Mesendoderm (in vitro differentiated cells): ENCODE measurements around the gene GARRE1.

Experiments
- DNase-seq: peaks from one replicate; pipeline ENCODE4 v3.0.0; 2013
- H2AK5ac ChIP-seq: 2 replicates; pipeline ENCODE4 v1.6.1; 2013; ENCODE audit warnings: low read length, inconsistent platforms
- H2BK120ac ChIP-seq: 2 replicates; pipeline ENCODE4 v1.6.1; 2013; ENCODE audit warnings: low read depth, mild to moderate bottlenecking, low read length, moderate library complexity, mixed read lengths
- H2BK15ac ChIP-seq: replicated peaks from 2 replicates; pipeline ENCODE4 v1.6.1; 2013; ENCODE audit warnings: low read depth, mild to moderate bottlenecking, moderate library complexity
- H2BK5ac ChIP-seq: 2 replicates; pipeline ENCODE4 v1.6.1; 2013; ENCODE audit warnings: low read length, inconsistent platforms
- H3K18ac ChIP-seq: 2 replicates; pipeline ENCODE4 v1.6.1; 2013; ENCODE audit warnings: mild to moderate bottlenecking, low read length, mixed read lengths
- H3K23ac ChIP-seq: one replicate; pipeline ENCODE4 v1.6.1; 2013; ENCODE audit warnings: low read length
- H3K27ac ChIP-seq: 2 replicates; pipeline ENCODE4 v1.5.1; 2013; ENCODE audit warnings: low read depth, mild to moderate bottlenecking, inconsistent platforms, low read length, moderate library complexity
- H3K27me3 ChIP-seq: 2 replicates; pipeline ENCODE4 v1.6.1; 2013; ENCODE audit warnings: low read length, control low read depth, mild to moderate bottlenecking, inconsistent platforms; ENCODE audit not compliant: insufficient read depth, poor library complexity
- H3K36me3 ChIP-seq: 2 replicates; pipeline ENCODE4 v1.6.1; 2013; ENCODE audit warnings: low read length, inconsistent platforms; ENCODE audit not compliant: control insufficient read depth, insufficient read depth
- H3K4ac ChIP-seq: one replicate; pipeline ENCODE4 v1.6.1; 2013; ENCODE audit warnings: low read depth, mild to moderate bottlenecking, low read length, moderate library complexity
- H3K4me1 ChIP-seq: 2 replicates; pipeline ENCODE4 v1.6.1; 2013; ENCODE audit warnings: low read depth, low read length, inconsistent platforms; ENCODE audit not compliant: control insufficient read depth
- H3K4me2 ChIP-seq: 2 replicates; pipeline ENCODE4 v1.6.1; 2013; ENCODE audit warnings: low read length
- H3K4me3 ChIP-seq: 2 replicates; pipeline ENCODE4 v1.5.1; 2013; ENCODE audit warnings: mild to moderate bottlenecking, low read length
- H3K56ac ChIP-seq: one replicate; pipeline ENCODE4 v1.6.1; 2013; ENCODE audit warnings: low read length
- H3K79me1 ChIP-seq: 2 replicates; pipeline ENCODE4 v1.6.1; 2013; ENCODE audit warnings: low read length, inconsistent platforms
- H3K79me2 ChIP-seq: 2 replicates; pipeline ENCODE4 v1.6.1; 2013; ENCODE audit warnings: mild to moderate bottlenecking, low read length; ENCODE audit not compliant: control insufficient read depth, insufficient read depth
- H3K9ac ChIP-seq: 2 replicates; pipeline ENCODE4 v1.6.1; 2013; ENCODE audit warnings: low read length, inconsistent platforms
- H4K5ac ChIP-seq: one replicate; pipeline ENCODE4 v1.6.1; 2013; ENCODE audit warnings: low read length
- H4K8ac ChIP-seq: one replicate; pipeline ENCODE4 v1.6.1; 2013; ENCODE audit warnings: low read depth, mild to moderate bottlenecking, control low read depth, low read length, moderate library complexity
- WGBS: extraction: QIAGEN DNeasy Blood & Tissue Kit; methylation state at CpG from one replicate; pipeline ENCODE4 v1.1.7; 2013; ENCODE audit warnings: low lambda C conversion rate, missing lambda C conversion rate; ENCODE audit not compliant: insufficient coverage; ENCODE audit errors: extremely low coverage; 5-methylcytosine and 5-hydroxymethylcytosine counted together

GARRE1 gene

DNA sequence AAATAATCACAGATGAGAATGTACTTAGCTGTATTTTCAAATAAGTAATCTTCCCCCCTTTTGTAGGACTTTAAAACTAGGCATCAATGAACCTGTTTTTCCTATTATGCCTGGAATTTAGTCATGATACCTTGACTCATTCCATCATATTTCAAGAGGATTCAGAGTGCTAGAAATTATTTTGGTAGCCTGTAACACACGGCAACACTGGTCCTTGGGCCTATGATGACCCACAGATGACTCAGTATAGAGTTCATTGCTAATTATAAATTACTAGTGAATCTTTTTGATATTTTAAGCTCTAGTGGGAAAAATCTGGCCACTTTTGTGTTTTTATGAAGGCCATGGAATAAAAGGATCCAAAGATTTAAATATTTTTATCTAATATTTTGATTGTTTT is 26.0 kb upstream of the GARRE1 start:
- Histone ChIP-seq H2BK5ac (no peak overlapping the region), H3K56ac (no peak overlapping the region), H3K79me1 (peaks cover 2% of the 10 kb centered on the region), H3K4me2 (no peak overlapping the region), H3K9ac (no peak overlapping the region), H2BK120ac (no peak overlapping the region), H4K8ac (no peak overlapping the region), H3K23ac (no peak overlapping the region), H3K4me3 (no peak overlapping the region), H3K4ac (no peak overlapping the region), H3K36me3 (peaks cover 13% of the 10 kb centered on the region), H3K27ac (no peak overlapping the region), H2AK5ac (no peak overlapping the region), H2BK15ac (no peak overlapping the region), H3K18ac (no peak overlapping the region), H3K4me1 (no peaks in the 10 kb centered on the region), H3K27me3 (no peaks in the 10 kb centered on the region), H3K79me2 (no peaks in the 10 kb centered on the region), H4K5ac (no peak overlapping the region)
- WGBS, result no CpG with 5 or more reads among the region's 1 CpG
- DNase-seq, result no peak

DNA sequence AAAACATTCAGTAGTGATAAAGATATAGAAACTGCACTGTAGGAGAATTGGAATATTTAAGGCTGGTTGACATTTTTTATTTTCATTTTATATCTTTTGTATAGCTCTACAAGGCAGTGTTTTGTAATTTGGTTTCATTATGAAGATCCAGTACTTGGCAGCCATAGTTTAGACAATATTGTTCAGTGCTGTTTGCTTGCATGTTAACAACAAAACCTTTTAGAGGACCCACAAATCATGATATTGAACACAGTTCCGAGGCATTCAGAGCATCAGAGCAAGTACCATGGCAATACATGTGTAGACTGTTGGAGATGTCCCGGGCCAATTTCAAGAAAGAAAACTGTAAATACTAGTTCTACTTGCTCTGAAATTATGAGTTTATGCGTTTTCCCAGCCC is 25.6 kb upstream of the GARRE1 start:
- no peak overlapping the region for H3K18ac ChIP-seq
- H2BK15ac ChIP-seq, result no peak overlapping the region
- H3K56ac ChIP-seq, result no peak overlapping the region
- no peak overlapping the region for H4K5ac ChIP-seq
- WGBS, result no CpG with 5 or more reads among the region's 3 CpGs
- no peak overlapping the region for H3K9ac ChIP-seq
- peaks cover 12% of the 10 kb centered on the region for H3K36me3 ChIP-seq
- H3K79me2 ChIP-seq, result no peaks in the 10 kb centered on the region
- no peak overlapping the region for H3K4ac ChIP-seq
- DNase-seq, result no peak
- H3K79me1 ChIP-seq, result peaks cover 2% of the 10 kb centered on the region
- no peaks in the 10 kb centered on the region for H3K27me3 ChIP-seq
- H3K23ac ChIP-seq, result no peak overlapping the region
- no peaks in the 10 kb centered on the region for H3K4me1 ChIP-seq
- H3K4me3 ChIP-seq, result no peak overlapping the region
- H3K4me2 ChIP-seq, result no peak overlapping the region
- no peak overlapping the region for H3K27ac ChIP-seq
- H2AK5ac ChIP-seq, result no peak overlapping the region
- no peak overlapping the region for H2BK120ac ChIP-seq
- H4K8ac ChIP-seq, result no peak overlapping the region
- no peak overlapping the region for H2BK5ac ChIP-seq

DNA sequence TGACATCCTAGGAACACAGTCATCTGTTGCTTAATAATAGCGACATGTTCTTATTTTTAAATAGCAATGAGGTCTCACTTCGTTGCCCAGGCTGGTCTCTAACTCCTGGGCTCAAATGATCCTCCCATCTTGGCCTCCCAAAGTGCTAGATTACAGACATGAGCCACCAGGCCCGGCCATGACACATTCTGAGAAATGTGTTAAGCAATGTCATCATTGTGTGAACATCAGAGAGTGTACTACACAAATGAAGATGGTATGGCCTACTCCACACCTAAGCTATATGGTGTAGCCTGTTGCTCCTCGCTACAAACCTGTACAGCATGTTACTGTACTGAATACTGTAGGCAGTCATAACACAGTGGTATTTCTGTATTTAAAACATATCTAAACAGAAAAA is 24.6 kb upstream of the GARRE1 start:
- Histone ChIP-seq H3K27me3 (no peaks in the 10 kb centered on the region), H3K4me1 (no peaks in the 10 kb centered on the region), H2BK5ac (no peak overlapping the region), H3K4me2 (no peak overlapping the region), H3K9ac (no peak overlapping the region), H2AK5ac (no peak overlapping the region), H3K4me3 (no peak overlapping the region), H2BK120ac (no peak overlapping the region), H3K23ac (no peak overlapping the region), H3K4ac (no peak overlapping the region), H3K18ac (no peak overlapping the region), H4K8ac (no peak overlapping the region), H3K79me2 (no peaks in the 10 kb centered on the region), H3K79me1 (peaks cover 2% of the 10 kb centered on the region), H4K5ac (no peak overlapping the region), H2BK15ac (no peak overlapping the region), H3K36me3 (peaks cover 9% of the 10 kb centered on the region), H3K56ac (no peak overlapping the region), H3K27ac (no peak overlapping the region)
- no CpG with 5 or more reads among the region's 4 CpGs for WGBS
- DNase-seq, result no peak

DNA sequence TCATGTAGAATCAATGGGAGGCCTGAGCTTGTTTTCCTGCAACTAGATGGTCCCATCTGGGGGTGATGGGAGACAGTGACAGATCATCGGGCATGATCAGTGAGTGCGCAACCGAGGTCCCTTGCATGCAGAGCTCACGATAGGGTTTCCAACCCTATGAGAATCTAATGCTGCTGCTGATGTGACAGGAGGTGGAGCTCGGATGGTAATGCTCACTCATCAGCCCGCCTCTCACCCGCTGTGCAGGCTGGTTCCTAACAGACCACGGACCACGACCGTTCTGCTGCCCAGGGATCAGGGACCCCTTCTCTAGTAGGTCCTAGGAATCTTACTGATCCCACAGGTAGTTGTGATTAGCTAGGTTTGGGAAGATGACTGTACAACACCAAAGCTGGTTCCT is 23.5 kb upstream of the GARRE1 start:
- H3K56ac ChIP-seq, result no peak overlapping the region
- H3K27ac ChIP-seq, result no peak overlapping the region
- H3K27me3 ChIP-seq, result no peaks in the 10 kb centered on the region
- H3K9ac ChIP-seq, result no peak overlapping the region
- H3K4ac ChIP-seq, result no peak overlapping the region
- no peak overlapping the region for H3K18ac ChIP-seq
- no peak overlapping the region for H2BK15ac ChIP-seq
- no peaks in the 10 kb centered on the region for H3K4me1 ChIP-seq
- H3K36me3 ChIP-seq, result peaks cover 4% of the 10 kb centered on the region
- no peaks in the 10 kb centered on the region for H3K79me1 ChIP-seq
- no peak overlapping the region for H2BK5ac ChIP-seq
- H3K4me3 ChIP-seq, result no peak overlapping the region
- no peak overlapping the region for H3K23ac ChIP-seq
- H2BK120ac ChIP-seq, result no peak overlapping the region
- no CpG with 5 or more reads among the region's 10 CpGs for WGBS
- no peak for DNase-seq
- H4K8ac ChIP-seq, result no peak overlapping the region
- H3K4me2 ChIP-seq, result no peak overlapping the region
- no peaks in the 10 kb centered on the region for H3K79me2 ChIP-seq
- no peak overlapping the region for H4K5ac ChIP-seq
- no peak overlapping the region for H2AK5ac ChIP-seq

DNA sequence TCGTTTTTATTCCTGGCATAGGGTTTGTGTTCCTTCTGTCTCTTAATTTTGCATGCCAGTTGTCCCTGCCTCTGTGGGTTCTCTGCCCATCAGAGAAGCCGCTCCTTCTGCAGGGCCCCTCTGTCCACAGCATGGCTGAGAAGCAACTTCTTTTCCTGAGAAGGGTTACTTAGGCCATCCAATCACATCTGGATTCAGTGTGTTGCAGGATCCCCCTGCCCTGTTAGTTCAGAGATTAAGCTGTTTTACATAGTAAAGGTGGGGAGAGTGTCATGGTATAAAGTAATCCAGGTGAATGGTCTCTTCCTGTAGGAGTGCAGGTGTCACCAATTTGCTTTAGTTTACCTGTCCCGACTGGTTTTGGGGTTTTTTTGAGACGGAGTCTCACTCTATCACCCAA is 22.9 kb upstream of the GARRE1 start:
- Histone ChIP-seq H3K36me3 (peaks cover 4% of the 10 kb centered on the region), H3K4ac (no peak overlapping the region), H2AK5ac (no peak overlapping the region), H3K4me1 (no peaks in the 10 kb centered on the region), H2BK15ac (no peak overlapping the region), H2BK120ac (no peak overlapping the region), H3K18ac (no peak overlapping the region), H3K79me1 (no peaks in the 10 kb centered on the region), H3K4me3 (no peak overlapping the region), H4K5ac (no peak overlapping the region), H3K9ac (no peak overlapping the region), H3K4me2 (no peak overlapping the region), H3K27ac (no peak overlapping the region), H3K56ac (no peak overlapping the region), H4K8ac (no peak overlapping the region), H3K79me2 (no peaks in the 10 kb centered on the region), H3K27me3 (no peaks in the 10 kb centered on the region), H3K23ac (no peak overlapping the region), H2BK5ac (no peak overlapping the region)
- no peak for DNase-seq
- no CpG with 5 or more reads among the region's 4 CpGs for WGBS

DNA sequence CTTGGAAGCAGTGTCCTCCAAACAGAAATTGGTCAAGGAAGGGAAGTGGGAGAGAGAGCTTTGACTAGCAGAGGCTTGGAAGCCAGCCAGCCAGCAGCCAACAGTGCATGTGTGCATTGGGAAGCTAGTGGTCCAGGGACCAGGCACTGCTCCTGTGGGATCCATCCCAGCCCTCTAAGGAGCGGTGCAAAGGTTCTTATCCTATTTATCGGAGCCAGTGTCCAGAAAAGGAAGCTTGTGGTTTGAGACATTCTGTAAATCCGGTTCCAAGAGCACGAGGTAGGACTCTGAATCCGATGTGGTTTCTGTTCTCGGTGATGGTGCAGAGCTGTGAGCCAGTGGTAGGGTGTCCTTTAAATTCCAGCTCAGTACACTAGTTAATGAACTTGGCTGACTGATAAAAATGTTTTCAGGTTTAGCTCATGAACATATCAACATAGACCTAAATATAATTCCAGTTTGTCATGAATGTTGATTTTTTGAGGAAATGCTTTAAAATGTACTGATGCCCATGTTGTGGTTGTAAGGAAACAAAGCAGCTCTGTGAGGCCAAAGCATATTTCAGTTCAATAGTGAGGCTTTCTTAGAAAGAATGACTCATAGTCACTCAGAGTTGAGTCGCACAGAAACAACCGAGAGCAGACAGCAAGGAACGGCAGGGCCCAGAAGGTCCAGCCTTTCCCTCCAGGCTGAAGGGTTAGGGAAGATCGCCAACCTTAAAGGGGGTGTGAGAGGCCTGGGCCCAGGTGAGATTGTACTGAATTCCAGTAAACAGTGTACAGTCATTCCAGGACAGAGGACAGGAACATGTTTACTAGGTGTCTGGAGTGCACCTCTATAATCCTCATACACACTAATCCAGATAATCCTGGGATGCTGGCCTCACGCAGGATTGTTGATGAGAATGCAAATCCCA is 21.5 kb upstream of the GARRE1 start:
- no peak overlapping the region for H2BK120ac ChIP-seq
- H2BK15ac ChIP-seq, result no peak overlapping the region
- no peak overlapping the region for H3K4me2 ChIP-seq
- H3K56ac ChIP-seq, result no peak overlapping the region
- no peak overlapping the region for H3K27ac ChIP-seq
- no peaks in the 10 kb centered on the region for H3K79me2 ChIP-seq
- DNase-seq, result no peak
- no CpG with 5 or more reads among the region's 11 CpGs for WGBS
- no peak overlapping the region for H3K4me3 ChIP-seq
- no peak overlapping the region for H3K23ac ChIP-seq
- H2AK5ac ChIP-seq, result no peak overlapping the region
- H2BK5ac ChIP-seq, result no peak overlapping the region
- peaks cover 4% of the 10 kb centered on the region for H3K36me3 ChIP-seq
- H3K4ac ChIP-seq, result no peak overlapping the region
- no peak overlapping the region for H4K8ac ChIP-seq
- H3K18ac ChIP-seq, result no peak overlapping the region
- no peaks in the 10 kb centered on the region for H3K79me1 ChIP-seq
- H3K9ac ChIP-seq, result no peak overlapping the region
- H4K5ac ChIP-seq, result no peak overlapping the region
- no peaks in the 10 kb centered on the region for H3K4me1 ChIP-seq
- H3K27me3 ChIP-seq, result no peaks in the 10 kb centered on the region
